Endothelial cell of umbilical vein (primary cell): Measurements from ENCODE around the gene DYRK1A. TPM values are rescaled to one million over a fixed set of nuclear protein-coding genes. Genes with fewer than 3 reads are reported as not detected.

ENCODE experiments used
- BruUV-seq: library from RNA; stranded (reverse); fragments of 400-500 nt; replicated peaks from 2 replicates; lab custom pipeline; 2021; lab: Mats Ljungman, UMichigan
- CTCF ChIA-PET: fragments of 300-600, 350-600 bp; sonication (Branson Sonifier 250); formaldehyde crosslinking; loops from one replicate; lab custom pipeline; 2021; ENCODE audit warnings: antibody characterized with exemption, inconsistent platforms; lab: Charles Lee
- POLR2A ChIA-PET: fragments of 300-600, 350-600 bp; sonication (Branson Sonifier 250); formaldehyde crosslinking; loops from one replicate; lab custom pipeline; 2021; ENCODE audit warnings: antibody characterized with exemption, inconsistent platforms; lab: Charles Lee
- DNase-seq: peaks from one replicate; pipeline ENCODE4 v3.0.0-alpha.2; 2011; ENCODE audit warnings: low read depth, low spot score
- FAIRE-seq: peaks from 2 replicates; lab custom pipeline; 2011; peaks lifted over from hg19 to GRCh38; lab: Jason Lieb, UNC
- H2AFZ ChIP-seq: 2 replicates; pipeline ENCODE4 v1.6.0; 2012; ENCODE audit warnings: low read depth, low read length, control low read depth, inconsistent platforms
- H3K27ac ChIP-seq: 2 replicates; pipeline ENCODE4 v1.5.1; 2011; ENCODE audit warnings: low read depth, mild to moderate bottlenecking, control low read depth, low read length, moderate library complexity; ENCODE audit not compliant: insufficient read depth
- H3K27me3 ChIP-seq, 2 experiments: 2 replicates each; pipeline versions ENCODE4 v1.6.0 to v1.6.1; 2011; ENCODE audit warnings: low read length in 2 of 2, mixed read lengths in 1 of 2; ENCODE audit not compliant: control insufficient read depth in 2 of 2, insufficient read depth in 2 of 2
- H3K36me3 ChIP-seq, 2 experiments: 2 replicates in 1 of 2; 3 replicates in 1 of 2; pipeline ENCODE4 v1.5.1; 2011; ENCODE audit warnings: low read length in 2 of 2, mild to moderate bottlenecking in 1 of 2, moderate library complexity in 1 of 2; ENCODE audit not compliant: control insufficient read depth in 2 of 2, insufficient read depth in 2 of 2; ENCODE audit errors: extremely low read depth in 1 of 2
- H3K4me1 ChIP-seq: 3 replicates; pipeline ENCODE4 v1.5.1; 2011; ENCODE audit warnings: mild to moderate bottlenecking, low read length; ENCODE audit not compliant: control insufficient read depth, insufficient read depth; ENCODE audit errors: extremely low read depth
- H3K4me2 ChIP-seq: 2 replicates; pipeline ENCODE4 v1.6.1; 2011; ENCODE audit warnings: low read length, control low read depth, mixed read lengths; ENCODE audit not compliant: insufficient read depth
- H3K4me3 ChIP-seq, 3 experiments: fragments of 200-600 bp in 1 of 3; sonication (generic), shearing (Covaris generic) in 1 of 3; replicated peaks in 1 of 3; 2 replicates each; pipeline ENCODE4 v1.5.1; 2011 to 2016; ENCODE audit warnings: control low read depth in 3 of 3, low read length in 3 of 3, mild to moderate bottlenecking in 2 of 3, inconsistent platforms in 1 of 3, low read depth in 1 of 3, moderate library complexity in 1 of 3; ENCODE audit not compliant: insufficient read depth in 1 of 3
- H3K79me2 ChIP-seq: 2 replicates; pipeline ENCODE4 v1.6.0; 2012; ENCODE audit warnings: low read length, inconsistent platforms; ENCODE audit not compliant: control insufficient read depth, insufficient read depth
- H3K9ac ChIP-seq: replicated peaks from 2 replicates; pipeline ENCODE3; 2011; ENCODE audit warnings: low read length, control low read depth; ENCODE audit not compliant: insufficient read depth; ENCODE audit errors: extremely low read depth
- H3K9me1 ChIP-seq: replicated peaks from 3 replicates; pipeline ENCODE4 v1.6.0; 2011; ENCODE audit warnings: mild to moderate bottlenecking, low read length; ENCODE audit not compliant: control insufficient read depth, insufficient read depth; ENCODE audit errors: extremely low read depth
- H3K9me3 ChIP-seq: replicated peaks from 2 replicates; pipeline ENCODE4 v1.5.1; 2012; ENCODE audit warnings: low read length, inconsistent platforms; ENCODE audit not compliant: control insufficient read depth, insufficient read depth
- H4K20me1 ChIP-seq: replicated peaks from 2 replicates; pipeline ENCODE3; 2011; ENCODE audit warnings: mild to moderate bottlenecking, low read length; ENCODE audit not compliant: control insufficient read depth, insufficient read depth; ENCODE audit errors: extremely low read depth
- CTCF ChIP-seq, 2 donors: IDR thresholded peaks; 1 replicate in 1 of 2; 2 replicates in 1 of 2; pipeline ENCODE4 v1.5.1; 2011; ENCODE audit warnings: low read length in 2 of 2, mild to moderate bottlenecking in 2 of 2, moderate library complexity in 2 of 2, control low read depth in 1 of 2, inconsistent platforms in 1 of 2, low read depth in 1 of 2; ENCODE audit not compliant: insufficient read depth in 1 of 2; ENCODE audit errors: extremely low read depth in 1 of 2
- EZH2 ChIP-seq: IDR thresholded peaks from 2 replicates; pipeline ENCODE4 v1.6.1; 2012; ENCODE audit warnings: borderline replicate concordance, low read depth, mild to moderate bottlenecking, moderate library complexity, low read length, inconsistent platforms; ENCODE audit not compliant: severe bottlenecking
- FOS ChIP-seq: IDR thresholded peaks from 2 replicates; pipeline ENCODE4 v1.6.1; 2011; ENCODE audit warnings: mild to moderate bottlenecking, low read length, moderate library complexity, borderline replicate concordance; ENCODE audit not compliant: insufficient read depth
- GATA2 ChIP-seq: IDR thresholded peaks from 2 replicates; pipeline ENCODE4 v1.7.0; 2011; ENCODE audit warnings: low read depth, mild to moderate bottlenecking, moderate library complexity, mixed read lengths, low read length; ENCODE audit not compliant: insufficient read length, insufficient read depth
- JUN ChIP-seq: IDR thresholded peaks from 2 replicates; pipeline ENCODE4 v1.6.1; 2011; ENCODE audit warnings: borderline replicate concordance, low read depth; ENCODE audit not compliant: insufficient read length, insufficient read depth
- MAX ChIP-seq: IDR thresholded peaks from 2 replicates; pipeline ENCODE4 v1.6.1; 2011; ENCODE audit not compliant: insufficient read depth, insufficient read length
- MYC ChIP-seq: IDR thresholded peaks from one replicate; pipeline ENCODE4 v1.6.1; 2011; ENCODE audit warnings: mild to moderate bottlenecking, low read depth, low read length
- POLR2A ChIP-seq: IDR thresholded peaks from 2 replicates; pipeline ENCODE4 v1.6.1; 2012; ENCODE audit warnings: low read depth, mild to moderate bottlenecking, control low read depth, low read length
- POLR2AphosphoS5 ChIP-seq: IDR thresholded peaks from 2 replicates; pipeline ENCODE4 v1.6.1; 2012; ENCODE audit warnings: low read depth, mild to moderate bottlenecking, control low read depth, low read length, moderate library complexity; ENCODE audit not compliant: insufficient read depth
- dilution Hi-C: fragments of 300-500 bp; cut with MboI; formaldehyde crosslinking; loops from one replicate; pipeline ENCODE4 v1.15.0; 2019; ENCODE audit warnings: low sequenced_read_pairs; ENCODE audit not compliant: extremely low pct_ligation_motif_present
- intact Hi-C: fragments of 100-400 bp; cut with micrococcal nuclease; formaldehyde crosslinking; loops from one replicate; pipeline ENCODE4 v1.10.0; 2022
- polyA plus RNA-seq, 4 experiments: library from polyadenylated mRNA; depleted of rRNA in 3 of 4; stranded (reverse) in 3 of 4; unstranded in 1 of 4; fragments of >200 nt; gene quantifications; 2 replicates each; pipeline versions ENCODE4 v1.2.1 to v1.2.3, GENCODE V29; 2011 to 2012; ENCODE audit warnings: missing spikeins in 1 of 4
- total RNA-seq: library from RNA; stranded (reverse); gene quantifications from 2 replicates; pipeline ENCODE4 v1.2.3, GENCODE V29; 2021

DYRK1A gene
- total and polyA plus RNA-seq, 2 donors (not counting 3 experiments of a cell fraction or from before 2014, with no cell fraction given): 51.8 to 53.7 TPM

GRCh38 chr21:37557261-37557950 lies 190.8 kb downstream of the DYRK1A start:
- no peak overlapping the region for H3K4me2 ChIP-seq
- no peak overlapping the region for H3K27ac ChIP-seq
- H3K4me1 ChIP-seq: no peaks in the 10 kb centered on the region
- no peaks in the 10 kb centered on the region for H3K36me3 ChIP-seq
- DNase-seq (no peak), FAIRE-seq (no peak)
- dilution Hi-C loops (no loop called here), intact Hi-C loops (no loop called here)
- H3K27me3 ChIP-seq: peaks cover 2 to 9% of the 10 kb centered on the region in 2 experiments
- ChIA-PET CTCF (interaction anchor here (0.6 to 1.0 kb wide), 2 partner anchors 10 to 581 kb away, joined by 3 read pairs; no protein-coding TSS in a partner anchor), POLR2A (no interaction called here)
- no peaks in the 10 kb centered on the region for H3K9me1 ChIP-seq
- no peaks in the 10 kb centered on the region for H4K20me1 ChIP-seq
- no peaks in the 10 kb centered on the region for H3K9me3 ChIP-seq
- BruUV-seq: no TSS peak
- no peak overlapping the region for H3K4me3 ChIP-seq
- TF ChIP-seq MYC (no peak), POLR2AphosphoS5 (no peak), CTCF (IDR thresholded peaks at IDR 0.05; ENCODE audit: extremely low read depth in 1 of 2, insufficient read depth in 1 of 2, low read depth in 1 of 2, low read length in 2 of 2) (no peak), GATA2 (no peak), JUN (no peak), MAX (no peak), EZH2 (no peak), POLR2A (no peak), FOS (no peak)
- no peaks in the 10 kb centered on the region for H3K79me2 ChIP-seq
- no peak overlapping the region for H3K9ac ChIP-seq
- H2AFZ ChIP-seq: no peak overlapping the region
